ENCODE results near the gene LCE1C. TPM values are rescaled to one million over a fixed set of nuclear protein-coding genes. Genes with fewer than 3 reads are reported as not detected.

The LCE1C gene
- total and polyA plus RNA-seq, 9 of the 15 experiments (the other 6 are each of a cell fraction or from before 2014, with no cell fraction given): not detected

- TF ChIP-seq MYC (IDR thresholded peaks at IDR 0.05; ENCODE audit: low read depth, low read length) (no peak), MYC (CRISPR knock-in tag; IDR thresholded peaks at IDR 0.05; ENCODE audit: borderline replicate concordance, low read depth) (no peak), RBM34 (IDR thresholded peaks at IDR 0.05; ENCODE audit: borderline replicate concordance, insufficient read depth, low read length) (no peak), ZNF143 (CRISPR knock-in tag; IDR thresholded peaks at IDR 0.05) (no peak), TAF9B (IDR thresholded peaks at IDR 0.05; ENCODE audit: partially characterized antibody) (no peak)
Measured at GRCh38 chr1:152783095-152783494, 23.4 kb downstream of the LCE1C start (continued).

GRCh38 chr1:152777510-152778137 lies 28.8 kb downstream of the LCE1C start:
- H3K4me1 ChIP-seq (replicated peaks in 1 of 2; ENCODE audit: control insufficient read depth in 2 of 2, insufficient read depth in 2 of 2, low read length in 2 of 2): no peaks in the 10 kb centered on the region
- no TSS peak for BruUV-seq (replicated peaks)
- no peaks in the 10 kb centered on the region for H4K20me1 ChIP-seq (replicated peaks; ENCODE audit: control insufficient read depth, insufficient read depth, low read length)
- no peaks in the 10 kb centered on the region for H3K79me2 ChIP-seq (ENCODE audit: control insufficient read depth, insufficient read depth, low read length)
- H3K9ac ChIP-seq (ENCODE audit: insufficient read depth in 1 of 2, low read depth in 2 of 2, low read length in 2 of 2): no peak overlapping the region
- H3K4me3 ChIP-seq: no peak overlapping the region
- intact Hi-C loops (cut with micrococcal nuclease) (loop anchor here (1.0 kb wide), 1 partner anchor 123 kb away; no protein-coding TSS in a partner anchor), in situ Hi-C loops (cut with MboI) (no loop called here)
- DNase-seq (ENCODE audit: extremely low read depth in 1 of 4, low spot score in 3 of 4) (peak; percentile 35 to 65 (median 42)), FAIRE-seq (peak; percentile 32), ATAC-seq (peak; percentile 72)
- H3K27me3 ChIP-seq (ENCODE audit: control insufficient read depth in 2 of 2, insufficient read depth in 2 of 2, low read length in 2 of 2): no peaks in the 10 kb centered on the region
- H3K27ac ChIP-seq (ENCODE audit: extremely low read depth, low read depth, low read length): no peak overlapping the region
- H3K36me3 ChIP-seq (ENCODE audit: control insufficient read depth, insufficient read depth, low read length): no peaks in the 10 kb centered on the region
- ChIA-PET CTCF (ENCODE audit: low intra/inter-chr PET ratio) (no interaction called here), POLR2A (interaction anchor here (0.7 to 0.9 kb wide), 2 partner anchors 11 to 119 kb away, joined by 4 read pairs; no protein-coding TSS in a partner anchor)
- H2AFZ ChIP-seq (ENCODE audit: low read depth, low read length): no peak overlapping the region
- no peaks in the 10 kb centered on the region for H3K9me3 ChIP-seq (replicated peaks; ENCODE audit: control insufficient read depth, insufficient read depth, low read depth, low read length)
- no peaks in the 10 kb centered on the region for H3K9me1 ChIP-seq (ENCODE audit: control insufficient read depth, insufficient read depth, low read length)
- 0% methylated on average over 3 of the region's 4 CpGs for WGBS (ENCODE audit: insufficient coverage, low coverage, missing lambda C conversion rate)
- no peak overlapping the region for H3K4me2 ChIP-seq (ENCODE audit: insufficient read depth, low read length)
- TF ChIP-seq HCFC1 (IDR thresholded peaks at IDR 0.05; ENCODE audit: low read depth, low read length) (no peak), SMAD1 (IDR thresholded peaks at IDR 0.05; ENCODE audit: low read depth, low read length, partially characterized antibody) (no peak), KLF16 (IDR thresholded peaks at IDR 0.05) (peak; percentile 36; the same call in 1 of the 2 replicates), KLF13 (tag; IDR thresholded peaks at IDR 0.05; ENCODE audit: borderline replicate concordance, low read depth) (no peak), TOE1 (IDR thresholded peaks at IDR 0.05; ENCODE audit: borderline replicate concordance) (no peak), TOE1 (CRISPR knock-in tag; IDR thresholded peaks at IDR 0.05; ENCODE audit: borderline replicate concordance, low read depth) (no peak), RAD21 (CRISPR knock-in tag; conservative IDR thresholded peaks at IDR 0.05 in 1 of 2, IDR thresholded peaks at IDR 0.05 in 1 of 2) (peak in 1 of 2 experiments; percentile 35; a peak in 2 of 4 replicates), NRF1 (conservative IDR thresholded peaks at IDR 0.05 in 1 of 2, IDR thresholded peaks at IDR 0.05 in 1 of 2) (no peak), NFE2L1 (tag; IDR thresholded peaks at IDR 0.05; ENCODE audit: borderline replicate concordance, low read depth) (no peak), PHB (CRISPR knock-in tag; IDR thresholded peaks at IDR 0.05) (no peak), FOS (IDR thresholded peaks at IDR 0.05; ENCODE audit: extremely low read depth, insufficient read length) (no peak), MTA1 (IDR thresholded peaks at IDR 0.05; ENCODE audit: borderline replicate concordance) (no peak), KDM2B (CRISPR knock-in tag; IDR thresholded peaks at IDR 0.05) (no peak)

All from K562 (cell line).